GM19455 (cell line): ENCODE data around the gene LTB4R2.

ENCODE experiments used
- ATAC-seq: cut with Tn5 transposase; IDR thresholded peaks from one replicate; pipeline ENCODE4 v1.9.1; 2021; ENCODE audit not compliant: unreplicated experiment

The LTB4R2 gene

GRCh38 chr14:24309538-24310264 lies at the start of gene LTB4R2:
Gene LTB4R2 (plus strand): TSS chr14:24310140. CDS start chr14:24310665, 525 bp downstream.
- ATAC-seq: no peak

GRCh38 chr14:24260780-24261157 lies 49.2 kb upstream of the LTB4R2 start:
- no peak for ATAC-seq

- no peak for ATAC-seq
These were observed 48.5 kb upstream of the LTB4R2 start for GRCh38 chr14:24261256-24261968.

DNA sequence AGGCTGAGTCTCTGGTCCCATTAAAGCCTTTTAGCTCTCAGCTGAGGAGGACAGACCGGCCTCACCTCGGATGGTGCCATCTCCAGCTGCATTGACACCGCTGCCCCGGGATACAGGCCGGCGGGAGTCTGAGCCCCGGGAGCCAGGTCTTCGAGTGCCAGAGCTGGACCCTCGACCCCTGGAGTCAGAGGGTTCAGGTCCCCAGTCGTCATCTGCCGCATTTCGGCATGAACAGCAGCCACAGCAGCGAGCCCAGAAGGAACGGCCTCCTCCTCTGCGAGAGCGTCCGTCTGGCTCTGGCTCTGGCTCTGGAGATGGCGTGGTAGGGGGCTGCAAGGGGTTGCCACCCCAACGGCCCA lies 48.0 kb upstream of the LTB4R2 start:
- no peak for ATAC-seq

DNA sequence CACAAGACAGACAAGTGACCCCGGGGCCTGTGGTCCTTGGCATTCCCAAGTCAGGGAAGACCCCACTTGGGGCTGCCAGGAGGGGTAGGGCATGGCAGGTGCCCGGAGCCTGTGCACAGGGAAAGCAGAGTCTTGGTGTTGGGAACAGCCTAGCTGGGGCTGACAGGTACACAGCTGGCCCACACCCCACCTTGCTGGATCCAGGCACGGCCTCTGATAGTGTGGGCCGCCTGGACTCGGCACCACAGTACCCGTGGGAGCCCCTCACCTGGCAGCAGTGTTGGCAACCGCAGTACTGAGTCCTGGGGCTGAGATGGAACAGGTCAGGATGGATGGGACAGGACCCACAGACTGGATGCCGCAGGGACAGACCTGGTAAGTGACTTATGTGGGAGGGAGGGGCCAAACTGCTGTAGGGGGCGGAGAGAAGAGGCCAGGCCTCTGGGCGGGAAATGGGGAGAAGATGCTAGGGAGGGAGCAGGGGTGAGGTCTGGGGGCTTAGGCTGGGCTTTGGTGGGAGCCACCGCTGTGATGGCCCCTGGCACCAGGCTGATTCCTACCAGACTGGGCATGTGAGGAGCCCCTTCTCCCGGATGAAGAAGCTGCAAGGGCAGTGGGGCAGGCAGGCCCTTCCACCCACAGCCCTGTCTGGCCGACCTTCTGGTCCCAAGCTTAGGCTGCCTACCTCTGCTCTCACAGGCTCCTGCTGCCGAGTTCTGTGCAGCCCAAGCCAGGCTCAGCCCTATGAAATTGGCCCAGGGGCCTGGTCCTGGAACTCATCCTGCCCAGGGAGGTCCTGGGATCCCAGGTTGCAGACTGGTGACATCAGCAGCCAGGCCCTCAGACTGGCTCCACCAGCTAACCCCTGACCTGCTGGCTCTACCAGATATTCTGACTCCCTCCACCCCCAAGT lies 46.9 kb upstream of the LTB4R2 start, which contains the start of gene TGM1:
Gene TGM1 (minus strand): TSS at position 357 of the 913 bp plus-strand sequence. CDS start 825 bp downstream, outside the sequence.
- ATAC-seq: no peak

DNA sequence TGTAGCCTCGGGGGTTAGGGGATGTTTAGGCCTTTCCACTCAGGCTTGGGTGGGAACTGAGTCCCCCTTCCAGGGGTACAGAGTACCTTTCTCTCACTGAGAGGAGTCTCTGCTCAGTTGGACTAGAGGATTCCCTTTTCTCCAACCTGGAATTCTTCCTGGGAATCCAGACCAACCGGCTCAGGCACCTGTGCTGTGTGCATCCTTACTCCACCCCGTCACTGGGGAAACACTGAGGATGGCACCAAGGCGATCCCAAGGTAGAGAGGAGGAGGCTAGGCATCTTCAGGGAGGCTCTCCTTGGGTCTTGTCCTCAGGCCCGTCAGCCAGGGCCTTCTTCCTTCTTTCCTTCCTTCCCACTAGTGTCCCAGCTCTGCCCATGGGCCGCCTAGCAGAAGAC lies 46.1 kb upstream of the LTB4R2 start:
- no peak for ATAC-seq

GRCh38 chr14:24264298-24264697 lies 45.6 kb upstream of the LTB4R2 start:
- no peak for ATAC-seq

- no peak for ATAC-seq
These were observed 43.3 kb upstream of the LTB4R2 start for GRCh38 chr14:24266344-24267244.

GRCh38 chr14:24267516-24267915 lies 42.4 kb upstream of the LTB4R2 start:
- ATAC-seq: no peak

DNA sequence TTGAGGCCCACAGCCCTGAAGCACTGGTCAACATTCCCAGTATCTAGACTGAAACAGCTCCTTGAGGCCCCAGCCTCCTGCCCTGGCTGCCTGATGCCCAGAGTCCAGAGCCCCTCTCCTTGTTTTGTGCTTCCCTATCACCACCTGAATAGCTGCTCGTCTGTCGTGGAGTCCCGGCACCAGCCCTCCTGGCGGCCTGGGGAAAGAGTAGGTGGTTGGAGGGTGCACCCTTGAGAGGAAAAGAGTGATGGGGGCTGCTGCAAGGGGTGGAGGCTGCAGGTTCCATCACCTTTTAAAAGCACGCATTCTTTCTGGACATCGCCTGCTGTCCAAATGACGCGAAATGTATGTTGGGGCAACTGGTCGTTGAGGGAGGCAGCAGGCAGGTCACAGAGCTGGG lies 41.7 kb upstream of the LTB4R2 start:
- ATAC-seq: no peak

DNA sequence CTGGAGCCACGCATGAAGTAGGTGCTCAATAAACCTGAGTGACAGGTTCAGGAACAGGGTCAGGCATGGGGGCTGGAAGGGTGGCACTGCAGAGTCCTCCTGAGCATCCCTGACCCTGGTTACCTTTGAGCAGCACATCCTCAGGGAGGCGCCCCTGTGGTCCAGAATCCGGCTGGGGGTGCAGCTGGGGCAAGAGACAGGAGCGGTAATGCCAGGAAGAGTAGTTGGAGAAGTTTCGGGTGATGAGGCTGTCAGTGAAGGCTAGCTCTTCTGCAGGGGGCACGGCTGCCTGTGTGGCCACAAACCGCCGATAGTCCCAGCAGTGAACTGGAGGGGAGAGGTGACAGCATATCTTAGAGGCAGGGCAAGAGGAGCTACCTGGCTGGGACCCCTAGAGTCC lies 40.6 kb upstream of the LTB4R2 start:
- ATAC-seq: no peak

DNA sequence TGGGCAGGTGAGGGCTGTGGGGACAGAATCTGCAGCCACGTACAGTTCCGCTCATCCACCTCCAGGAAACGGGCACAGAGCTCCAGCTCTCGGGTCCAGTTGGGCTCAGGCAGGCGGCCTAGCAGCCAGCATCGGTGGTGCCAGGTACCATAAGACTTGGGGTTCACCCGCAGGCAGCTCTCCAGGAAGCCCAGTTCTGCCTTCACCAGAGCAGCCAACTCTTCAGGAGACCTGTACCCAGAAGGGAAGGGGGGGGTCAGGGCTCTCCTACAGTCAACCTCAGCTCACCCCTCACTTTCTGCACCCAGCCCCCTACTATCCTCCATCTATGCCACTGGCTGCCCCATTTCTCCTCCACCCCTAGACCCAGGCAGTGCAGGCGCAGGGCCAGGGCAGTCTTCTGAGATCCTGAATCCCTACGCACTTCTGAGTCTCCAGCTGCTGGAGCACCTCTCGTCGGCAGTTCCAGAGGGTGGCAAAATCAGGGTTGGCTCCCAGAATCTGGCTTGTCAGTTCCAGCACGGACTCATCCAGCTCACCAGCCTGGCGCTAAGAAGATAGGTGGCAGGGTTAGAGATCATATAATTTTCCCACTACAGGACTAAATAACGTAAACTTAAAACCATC lies 39.9 kb upstream of the LTB4R2 start:
- ATAC-seq: no peak

DNA sequence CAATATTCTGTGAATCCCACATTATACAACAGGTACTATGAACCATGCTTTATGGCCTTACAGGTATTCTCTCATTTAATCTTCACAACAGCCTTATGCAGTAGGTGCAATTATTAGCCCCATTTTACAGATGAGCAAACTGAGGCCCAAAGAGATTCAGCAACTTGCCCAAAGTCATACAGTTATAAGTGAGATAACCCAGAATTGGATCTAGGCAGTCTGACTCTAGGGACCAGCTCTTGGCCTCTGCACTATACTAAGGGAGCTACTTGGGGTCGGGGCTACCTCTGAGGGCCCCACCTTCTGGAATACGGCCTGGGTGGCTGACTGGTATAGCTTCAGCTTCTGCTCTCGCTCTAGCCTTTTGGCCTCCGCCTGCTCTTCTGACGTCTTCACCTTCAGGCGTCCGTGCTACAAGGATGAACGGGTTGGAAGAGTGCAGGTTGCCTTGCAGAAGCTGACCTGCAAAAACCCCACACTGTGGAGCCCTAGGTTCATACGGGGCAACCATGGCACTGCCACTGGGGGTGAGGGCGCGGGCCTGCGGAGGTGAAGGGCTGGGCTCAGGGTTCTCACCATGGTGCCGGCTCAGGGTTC lies 39.3 kb upstream of the LTB4R2 start:
- peak; percentile 3 for ATAC-seq

- peak; percentile 80 for ATAC-seq
These were observed 38.7 kb upstream of the LTB4R2 start, which contains the start of gene RABGGTA for GRCh38 chr14:24271134-24271833. Gene RABGGTA (minus strand): TSS chr14:24271597. CDS start chr14:24271115, 482 bp downstream.

- ATAC-seq: no peak
These were observed 38.1 kb upstream of the LTB4R2 start for GRCh38 chr14:24271834-24272263.

- ATAC-seq: no peak
These were observed 37.5 kb upstream of the LTB4R2 start for GRCh38 chr14:24272467-24272866.

DNA sequence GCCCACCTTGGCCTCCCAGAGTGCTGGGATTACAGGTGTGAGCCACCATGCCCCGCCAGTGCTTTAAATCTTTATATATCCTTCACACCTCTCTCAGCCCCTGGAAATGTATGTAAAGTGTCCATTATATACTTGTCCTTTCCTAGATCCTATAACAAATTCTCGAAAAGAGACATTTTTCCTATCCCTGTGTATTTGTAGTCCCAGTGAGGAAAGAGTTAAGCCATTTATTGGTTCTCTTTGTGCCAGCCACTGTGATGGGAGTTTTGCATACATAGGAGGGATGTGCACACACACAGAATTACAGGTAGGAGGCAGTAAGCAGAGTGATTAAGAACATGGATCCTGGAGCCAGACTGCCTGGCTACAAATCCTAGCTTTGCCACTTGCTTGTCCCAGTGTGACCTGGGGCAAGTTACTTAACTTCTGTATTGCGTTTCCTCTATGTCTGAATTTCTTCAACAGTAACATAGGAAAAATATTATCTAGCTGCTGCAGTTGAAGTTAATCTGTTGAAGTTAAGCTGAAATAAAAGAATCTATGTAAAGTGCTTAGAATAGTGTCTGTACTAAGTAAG lies 36.4 kb upstream of the LTB4R2 start:
- ATAC-seq: no peak

- peak; percentile 37 for ATAC-seq
These were observed 35.8 kb upstream of the LTB4R2 start for GRCh38 chr14:24274101-24274543.
